ENCODE results near the gene OR5AU1. TPM values are rescaled to one million over a fixed set of nuclear protein-coding genes. Genes with fewer than 3 reads are reported as not detected.

OR5AU1 gene
- total RNA-seq, 1 donor from 2014 or later: not detected

DNA sequence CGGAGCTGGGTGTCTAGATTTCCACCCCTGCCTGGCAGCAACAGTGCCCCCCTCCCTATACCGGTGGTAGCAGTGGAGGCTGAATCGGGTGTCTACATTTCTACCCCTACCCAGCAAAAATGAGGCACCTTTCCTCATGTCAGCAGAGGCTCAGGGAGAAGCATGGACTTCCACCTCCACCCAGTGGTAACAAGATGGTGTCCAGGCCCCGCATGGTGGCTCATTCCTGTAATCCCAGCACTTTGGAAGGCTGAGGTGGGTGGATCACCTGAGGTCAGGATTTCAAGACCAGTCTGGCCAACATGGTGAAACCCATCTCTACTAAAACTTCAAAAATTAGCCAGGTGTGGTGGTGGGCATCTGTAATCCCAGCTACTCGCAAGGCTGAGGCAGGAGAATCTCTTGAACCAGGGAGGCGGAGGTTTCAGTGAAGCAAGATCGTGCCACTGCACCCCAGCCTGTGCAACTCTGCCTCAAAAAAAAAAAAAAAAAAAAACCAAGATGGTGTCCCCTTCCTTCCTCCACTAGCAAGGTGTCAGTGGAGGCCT lies 35.5 kb upstream of the OR5AU1 start:
- DNase-seq (ENCODE audit: low spot score): no peak
- H3K4me3 Mint-ChIP-seq (ENCODE audit: unreplicated experiment): peak overlapping the region; percentile 61
- TF ChIP-seq, protein P1, sequence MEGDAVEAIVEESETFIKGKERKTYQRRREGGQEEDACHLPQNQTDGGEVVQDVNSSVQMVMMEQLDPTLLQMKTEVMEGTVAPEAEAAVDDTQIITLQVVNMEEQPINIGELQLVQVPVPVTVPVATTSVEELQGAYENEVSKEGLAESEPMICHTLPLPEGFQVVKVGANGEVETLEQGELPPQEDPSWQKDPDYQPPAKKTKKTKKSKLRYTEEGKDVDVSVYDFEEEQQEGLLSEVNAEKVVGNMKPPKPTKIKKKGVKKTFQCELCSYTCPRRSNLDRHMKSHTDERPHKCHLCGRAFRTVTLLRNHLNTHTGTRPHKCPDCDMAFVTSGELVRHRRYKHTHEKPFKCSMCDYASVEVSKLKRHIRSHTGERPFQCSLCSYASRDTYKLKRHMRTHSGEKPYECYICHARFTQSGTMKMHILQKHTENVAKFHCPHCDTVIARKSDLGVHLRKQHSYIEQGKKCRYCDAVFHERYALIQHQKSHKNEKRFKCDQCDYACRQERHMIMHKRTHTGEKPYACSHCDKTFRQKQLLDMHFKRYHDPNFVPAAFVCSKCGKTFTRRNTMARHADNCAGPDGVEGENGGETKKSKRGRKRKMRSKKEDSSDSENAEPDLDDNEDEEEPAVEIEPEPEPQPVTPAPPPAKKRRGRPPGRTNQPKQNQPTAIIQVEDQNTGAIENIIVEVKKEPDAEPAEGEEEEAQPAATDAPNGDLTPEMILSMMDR (IDR thresholded peaks at IDR 0.05): no peak
- H3K9me3 Mint-ChIP-seq (ENCODE audit: low read depth): no peaks in the 10 kb centered on the region
- no peak overlapping the region for H3K27ac Mint-ChIP-seq (ENCODE audit: unreplicated experiment)
- H3K27me3 Mint-ChIP-seq (ENCODE audit: low read depth): no peaks in the 10 kb centered on the region
- H3K4me1 Mint-ChIP-seq (ENCODE audit: low read depth): peaks cover 10% of the 10 kb centered on the region
- H3K36me3 Mint-ChIP-seq (ENCODE audit: low read depth): no peaks in the 10 kb centered on the region

DNA sequence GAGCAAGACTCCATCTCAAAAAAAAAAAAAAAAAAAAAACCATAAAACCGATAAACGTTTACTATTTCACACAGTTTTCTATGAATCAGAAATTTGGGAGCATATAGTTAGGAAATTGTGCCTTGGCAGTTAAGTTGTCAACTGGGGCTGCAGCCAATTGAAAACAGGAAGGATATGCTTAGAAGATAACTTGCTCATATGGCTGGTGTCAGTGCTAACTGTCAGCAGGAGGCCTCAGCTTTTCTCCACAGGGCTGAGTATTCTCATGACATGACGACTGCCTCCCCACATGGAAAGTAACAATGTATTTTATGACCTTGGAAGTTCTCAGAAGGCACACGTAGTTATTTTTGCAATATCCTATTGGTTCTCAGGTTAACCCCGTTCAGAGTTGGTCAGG lies 29.6 kb upstream of the OR5AU1 start:
- no peak overlapping the region for H3K4me3 Mint-ChIP-seq (ENCODE audit: unreplicated experiment)
- TF ChIP-seq, protein P1 (IDR thresholded peaks at IDR 0.05): no peak
- peaks cover 10% of the 10 kb centered on the region for H3K9me3 Mint-ChIP-seq (ENCODE audit: low read depth)
- no peaks in the 10 kb centered on the region for H3K27me3 Mint-ChIP-seq (ENCODE audit: low read depth)
- peaks cover 2% of the 10 kb centered on the region for H3K36me3 Mint-ChIP-seq (ENCODE audit: low read depth)
- DNase-seq (ENCODE audit: low spot score): no peak
- peak overlapping the region; percentile 15 for H3K27ac Mint-ChIP-seq (ENCODE audit: unreplicated experiment)
- H3K4me1 Mint-ChIP-seq (ENCODE audit: low read depth): peaks cover 22% of the 10 kb centered on the region

DNA sequence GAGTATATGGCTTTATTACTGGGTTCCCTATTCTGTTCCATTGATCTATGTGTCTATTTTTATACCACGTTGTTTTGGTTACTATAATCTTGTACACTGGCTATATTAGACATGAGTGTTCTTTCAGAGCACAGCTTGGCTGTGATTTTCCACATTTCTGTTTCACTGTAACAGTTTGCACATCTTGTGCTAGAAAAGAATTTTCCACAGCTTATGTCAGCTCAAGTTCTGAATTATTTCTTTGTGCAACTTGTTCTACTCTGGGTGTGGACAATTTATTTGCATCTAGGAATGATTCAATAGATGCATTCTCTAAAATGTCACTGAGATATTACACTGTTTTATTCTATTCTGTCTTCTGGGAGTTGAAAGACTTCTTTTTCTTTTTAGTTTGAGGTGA lies 28.4 kb upstream of the OR5AU1 start:
- TF ChIP-seq, protein P1 (IDR thresholded peaks at IDR 0.05): no peak
- DNase-seq (ENCODE audit: low spot score): no peak
- H3K36me3 Mint-ChIP-seq (ENCODE audit: low read depth): peaks cover 2% of the 10 kb centered on the region
- no peaks in the 10 kb centered on the region for H3K27me3 Mint-ChIP-seq (ENCODE audit: low read depth)
- peaks cover 10% of the 10 kb centered on the region for H3K9me3 Mint-ChIP-seq (ENCODE audit: low read depth)
- H3K4me3 Mint-ChIP-seq (ENCODE audit: unreplicated experiment): no peak overlapping the region
- H3K4me1 Mint-ChIP-seq (ENCODE audit: low read depth): peaks cover 22% of the 10 kb centered on the region
- H3K27ac Mint-ChIP-seq (ENCODE audit: unreplicated experiment): no peak overlapping the region

DNA sequence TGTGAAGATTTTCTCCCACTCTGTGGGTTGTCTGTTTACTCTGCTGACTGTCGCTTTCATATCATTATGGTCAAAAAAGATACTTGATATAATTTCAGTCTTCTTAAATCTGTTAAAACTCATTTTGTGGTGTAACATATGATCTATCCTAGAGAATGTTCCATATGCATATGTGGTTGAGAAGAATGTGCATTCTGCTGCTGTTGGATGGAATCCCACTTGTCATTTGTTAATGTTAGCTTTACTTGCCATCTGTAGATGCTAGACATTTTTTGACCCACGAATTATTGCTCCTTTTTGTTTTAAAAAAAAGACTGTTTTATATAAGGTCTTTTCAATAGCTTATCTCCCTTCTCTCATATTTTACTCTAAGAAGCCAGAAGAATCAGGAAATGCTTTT lies 26.3 kb upstream of the OR5AU1 start:
- Mint-ChIP-seq H3K4me1 (ENCODE audit: low read depth) (peaks cover 22% of the 10 kb centered on the region), H3K4me3 (ENCODE audit: unreplicated experiment) (no peak overlapping the region), H3K27ac (ENCODE audit: unreplicated experiment) (peak overlapping the region; percentile 23), H3K36me3 (ENCODE audit: low read depth) (peaks cover 6% of the 10 kb centered on the region), H3K27me3 (ENCODE audit: low read depth) (peaks cover 7% of the 10 kb centered on the region), H3K9me3 (ENCODE audit: low read depth) (peaks cover 17% of the 10 kb centered on the region)
- TF ChIP-seq, protein P1 (IDR thresholded peaks at IDR 0.05): no peak
- DNase-seq (ENCODE audit: low spot score): no peak

DNA sequence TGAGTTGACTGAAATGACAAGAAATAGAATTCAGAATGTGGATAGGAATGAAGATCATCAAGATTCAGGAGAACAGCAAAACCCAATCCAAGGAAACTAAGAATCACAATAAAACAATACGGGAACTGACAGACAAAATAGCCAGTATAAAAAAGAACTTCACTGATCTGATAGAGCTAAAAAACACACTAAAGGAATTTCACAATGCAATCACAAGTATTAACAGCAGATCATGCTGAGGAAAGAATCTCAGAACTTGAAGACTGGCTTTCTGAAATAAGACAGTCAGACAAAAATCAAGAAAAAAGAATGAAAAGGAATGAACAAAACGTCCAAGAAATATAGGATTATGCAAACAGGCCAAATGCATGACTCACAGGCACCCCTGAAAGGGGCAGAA lies 15.3 kb upstream of the OR5AU1 start:
- peaks cover 5% of the 10 kb centered on the region for H3K4me1 Mint-ChIP-seq (ENCODE audit: low read depth)
- no peak for DNase-seq (ENCODE audit: low spot score)
- peaks cover 11% of the 10 kb centered on the region for H3K36me3 Mint-ChIP-seq (ENCODE audit: low read depth)
- peaks cover 32% of the 10 kb centered on the region for H3K9me3 Mint-ChIP-seq (ENCODE audit: low read depth)
- TF ChIP-seq, protein P1 (IDR thresholded peaks at IDR 0.05): no peak
- H3K27me3 Mint-ChIP-seq (ENCODE audit: low read depth): peaks cover 17% of the 10 kb centered on the region
- H3K27ac Mint-ChIP-seq (ENCODE audit: unreplicated experiment): no peak overlapping the region
- H3K4me3 Mint-ChIP-seq (ENCODE audit: unreplicated experiment): no peak overlapping the region
